A673 (cell line): ENCODE data around the gene NCOA3. TPM values are rescaled to one million over a fixed set of nuclear protein-coding genes. Genes with fewer than 3 reads are reported as not detected.

Source experiments
- BruUV-seq: library from RNA; stranded (reverse); fragments of 400-500 nt; replicated peaks from 2 replicates; lab custom pipeline; 2021; lab: Mats Ljungman, UMichigan
- CTCF ChIA-PET: fragments of 300-600 bp; sonication (Branson Sonifier 250); formaldehyde crosslinking; loops from one replicate; lab custom pipeline; 2022; ENCODE audit warnings: antibody characterized with exemption; lab: Charles Lee
- POLR2A ChIA-PET: fragments of 300-600 bp; sonication (Branson Sonifier 250); formaldehyde crosslinking; loops from one replicate; lab custom pipeline; 2022; ENCODE audit warnings: antibody characterized with exemption; ENCODE audit not compliant: low non-redundant PET; lab: Charles Lee
- DNase-seq: peaks from one replicate; pipeline ENCODE4 v3.0.0-alpha.2; 2015; ENCODE audit warnings: low spot score
- H3K27ac ChIP-seq: fragments of 200-600 bp; sonication (generic); 2 replicates; pipeline ENCODE4 v1.5.1; 2016; ENCODE audit warnings: mixed run types, low read depth, mild to moderate bottlenecking, mixed read lengths, antibody characterized with exemption, low read length; ENCODE audit not compliant: poor library complexity, severe bottlenecking
- H3K27me3 ChIP-seq: fragments of 200-600 bp; sonication (generic); replicated peaks from 2 replicates; pipeline ENCODE4 v1.6.1; 2017; ENCODE audit warnings: mixed run types, low read depth, mild to moderate bottlenecking, mixed read lengths, antibody characterized with exemption, low read length; ENCODE audit not compliant: insufficient read depth, poor library complexity
- H3K36me3 ChIP-seq: fragments of 200-600 bp; sonication (generic); 2 replicates; pipeline ENCODE4 v1.6.1; 2016; ENCODE audit warnings: mixed run types, mild to moderate bottlenecking, mixed read lengths, antibody characterized with exemption, low read length; ENCODE audit not compliant: insufficient read depth, poor library complexity, severe bottlenecking
- H3K4me1 ChIP-seq: fragments of 200-600 bp; sonication (generic); 2 replicates; pipeline ENCODE4 v1.6.1; 2017; ENCODE audit warnings: mixed run types, mild to moderate bottlenecking, mixed read lengths, antibody characterized with exemption, low read length; ENCODE audit not compliant: insufficient read depth, poor library complexity, severe bottlenecking
- H3K4me3 ChIP-seq: fragments of 200-600 bp; sonication (generic); 2 replicates; pipeline ENCODE4 v1.5.1; 2016; ENCODE audit warnings: low read depth, mixed run types, mild to moderate bottlenecking, mixed read lengths, low read length; ENCODE audit not compliant: poor library complexity, severe bottlenecking
- H3K9me3 ChIP-seq: fragments of 200-600 bp; sonication (generic); 2 replicates; pipeline ENCODE4 v1.6.1; 2016; ENCODE audit warnings: mixed run types, low read depth, mild to moderate bottlenecking, mixed read lengths, antibody characterized with exemption, low read length; ENCODE audit not compliant: poor library complexity, severe bottlenecking
- CTCF ChIP-seq: fragments of 300-800, 200-600 bp; sonication (generic); conservative IDR thresholded peaks from 2 replicates; pipeline ENCODE4 v1.5.1; 2017; ENCODE audit warnings: low read depth, mild to moderate bottlenecking, antibody characterized with exemption, low read length, moderate library complexity, mixed read lengths
- EZH2 ChIP-seq: fragments of 200-600 bp; sonication (generic); IDR thresholded peaks from 2 replicates; pipeline ENCODE4 v1.6.1; 2017; ENCODE audit warnings: borderline replicate concordance, low read depth, mild to moderate bottlenecking, mixed read lengths, antibody characterized with exemption, low read length; ENCODE audit not compliant: poor library complexity, severe bottlenecking
- intact Hi-C: fragments of 100-400 bp; cut with micrococcal nuclease; formaldehyde crosslinking; loops from one replicate; pipeline ENCODE4 v1.10.0; 2022; ENCODE audit not compliant: unreplicated experiment
- total RNA-seq: library from RNA; stranded (reverse); gene quantifications from 2 replicates; pipeline ENCODE4 v1.2.3, GENCODE V29; 2021

NCOA3 gene
- total RNA-seq, 1 experiment from 2014 or later, result 26.8 TPM

- TF ChIP-seq CTCF (no peak), EZH2 (no peak)
- Histone ChIP-seq H3K27me3 (no peaks in the 10 kb centered on the region), H3K4me1 (peaks cover 19% of the 10 kb centered on the region), H3K4me3 (no peak overlapping the region), H3K36me3 (no peaks in the 10 kb centered on the region), H3K27ac (no peak overlapping the region), H3K9me3 (no peaks in the 10 kb centered on the region)
- intact Hi-C loops, result loop anchor here (10.0 kb wide), 2 partner anchors 106 to 416 kb away; partner anchors contain the start of gene NCOA3
- ChIA-PET CTCF (no interaction called here), POLR2A (no interaction called here)
- DNase-seq, result no peak
- BruUV-seq, result no TSS peak
These were observed 109.2 kb downstream of the NCOA3 start for GRCh38 chr20:47610945-47611250.

- H3K27me3 ChIP-seq, result no peaks in the 10 kb centered on the region
- H3K9me3 ChIP-seq, result no peaks in the 10 kb centered on the region
- CTCF ChIA-PET, result no interaction called here
- BruUV-seq, result no TSS peak
- no peak for TF ChIP-seq EZH2
- TF ChIP-seq CTCF, result no peak
- H3K4me1 ChIP-seq, result peaks cover 10% of the 10 kb centered on the region
- intact Hi-C loops, result loop anchor here (10.0 kb wide), 2 partner anchors 107 to 417 kb away; partner anchors contain the start of gene NCOA3
- no peak for DNase-seq
- H3K27ac ChIP-seq, result no peak overlapping the region
- no peaks in the 10 kb centered on the region for H3K36me3 ChIP-seq
- no peak overlapping the region for H3K4me3 ChIP-seq
- POLR2A ChIA-PET, result no interaction called here
These were observed 110.1 kb downstream of the NCOA3 start for GRCh38 chr20:47611785-47612184.

GRCh38 chr20:47612670-47613069 is 111.0 kb downstream of the NCOA3 start:
- Histone ChIP-seq H3K4me1 (peaks cover 7% of the 10 kb centered on the region), H3K4me3 (no peak overlapping the region), H3K27me3 (no peaks in the 10 kb centered on the region), H3K9me3 (no peaks in the 10 kb centered on the region), H3K27ac (no peak overlapping the region), H3K36me3 (no peaks in the 10 kb centered on the region)
- BruUV-seq, result no TSS peak
- no peak for DNase-seq
- TF ChIP-seq CTCF (no peak), EZH2 (no peak)
- ChIA-PET CTCF (no interaction called here), POLR2A (no interaction called here)
- intact Hi-C loops, result loop anchor here (10.0 kb wide), 2 partner anchors 108 to 418 kb away; partner anchors contain the start of gene NCOA3
